GM19239 (cell line): Measurements from ENCODE around the gene UNC13D.
A peak's percentile ranks its signal among the peaks of the same experiment; 100 is the strongest.
"Not testable (repeated sequence)": the region's sequence is repeated elsewhere in the genome, so short reads cannot be mapped to it uniquely, and the experiment has no call there.

Experiments
- DNase-seq: peaks from one replicate; pipeline ENCODE4 v3.0.0; 2011; ENCODE audit warnings: low spot score; ENCODE audit not compliant: insufficient read length
- FAIRE-seq: peaks from 2 replicates; lab custom pipeline; 2011; peaks lifted over from hg19 to GRCh38; lab: Jason Lieb, UNC

The UNC13D gene

GRCh38 chr17:75843577-75844529, at the start of gene UNC13D:
UNC13D (minus strand) TSS chr17:75844404; CDS start chr17:75844337, 67 bp downstream.
- FAIRE-seq (peak; percentile 37), DNase-seq (peak; percentile 80)

- FAIRE-seq (no peak), DNase-seq (no peak)
These were observed 49.3 kb upstream of the UNC13D start for GRCh38 chr17:75893305-75894048.

- DNase-seq (no peak), FAIRE-seq (no peak)
These were observed 48.5 kb upstream of the UNC13D start for GRCh38 chr17:75892556-75893224.

DNA sequence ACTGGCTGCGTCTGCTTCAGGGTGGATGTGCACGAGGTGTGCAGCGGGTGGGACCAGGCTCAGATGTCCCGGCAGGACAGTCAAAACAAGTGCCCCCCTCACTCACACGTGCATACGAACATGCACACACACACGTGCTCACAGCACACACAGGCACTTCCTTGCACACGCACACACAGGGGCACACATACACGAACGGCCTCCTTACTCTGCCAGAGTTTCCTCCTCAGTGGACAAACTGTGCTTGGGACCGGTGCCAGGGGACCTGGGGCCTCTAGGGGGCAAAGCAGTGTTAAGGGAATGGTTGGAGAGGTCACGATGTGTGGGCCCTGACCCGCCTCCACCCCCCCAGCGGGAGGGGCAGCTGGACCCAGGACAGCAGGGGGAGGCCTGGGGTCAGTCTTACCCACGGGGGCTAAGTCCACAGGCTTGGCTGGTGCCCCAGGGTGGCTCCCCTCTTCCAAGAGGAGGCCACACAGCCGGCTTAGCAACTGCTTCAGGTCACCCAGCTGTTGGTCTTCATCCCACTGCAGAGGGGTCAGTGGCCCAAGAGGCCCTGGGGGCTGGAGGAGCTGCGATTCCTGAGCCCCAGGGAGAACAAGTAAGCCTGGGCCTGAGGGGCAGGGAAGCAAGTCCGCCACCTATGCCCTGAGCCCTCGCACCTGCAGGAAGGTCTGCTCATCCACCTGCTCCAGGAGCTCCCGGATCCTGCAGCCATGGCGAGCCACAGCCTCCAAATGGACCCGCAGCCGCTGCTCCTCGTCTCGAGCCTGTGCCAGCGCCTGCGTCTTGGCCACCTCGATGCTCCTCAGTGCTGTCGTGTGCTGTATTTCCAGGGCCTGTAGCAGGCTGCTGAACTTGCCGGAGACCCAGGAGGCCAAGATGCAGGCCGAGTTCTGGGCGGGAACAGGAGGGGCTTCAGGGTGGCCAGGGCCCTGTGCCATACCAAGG, 47.7 kb upstream of the UNC13D start:
- DNase-seq (no peak), FAIRE-seq (no peak)

GRCh38 chr17:75891022-75891604, 46.9 kb upstream of the UNC13D start:
- FAIRE-seq (no peak), DNase-seq (no peak)

DNA sequence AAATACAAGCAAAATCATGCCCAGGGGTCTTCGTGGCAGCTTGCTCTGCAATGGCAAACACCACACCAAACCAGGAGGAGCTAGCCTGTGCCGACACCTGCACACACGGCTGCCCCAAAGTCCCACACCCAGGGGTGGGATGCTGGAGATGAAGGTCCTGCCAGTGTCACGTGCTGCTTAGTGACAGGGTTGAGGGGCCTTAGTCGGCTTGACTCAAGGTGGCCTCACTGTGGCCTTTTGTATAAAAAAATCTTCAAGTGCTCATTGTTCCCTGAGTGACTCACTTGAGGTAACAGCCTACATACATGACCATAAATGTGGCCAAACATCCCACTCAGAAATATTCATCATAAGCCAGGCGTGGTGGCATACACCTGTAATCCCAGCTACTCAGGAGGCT, 45.2 kb upstream of the UNC13D start:
- FAIRE-seq: no peak
- DNase-seq: no peak

DNA sequence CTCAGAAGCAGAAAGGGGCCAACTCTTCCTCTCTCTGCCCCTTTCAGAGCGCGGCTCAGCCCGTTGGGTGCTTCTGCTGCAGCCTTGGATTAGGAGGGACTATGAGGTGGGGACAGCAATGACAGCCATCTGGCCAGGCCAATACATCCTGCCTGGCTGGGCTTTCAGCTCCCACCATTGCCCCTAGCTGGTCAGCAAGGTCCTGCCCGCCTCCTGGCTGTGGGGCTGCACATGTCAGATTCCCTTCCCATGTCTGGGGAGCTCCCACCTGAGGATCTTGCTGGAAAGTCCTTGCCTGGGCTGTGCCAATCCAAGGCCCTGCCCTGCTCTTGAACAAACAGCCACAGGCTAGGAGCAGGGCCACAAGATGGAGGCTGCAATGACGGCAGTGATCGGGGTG, 44.3 kb upstream of the UNC13D start:
- no peak for FAIRE-seq
- DNase-seq: no peak

- not testable (repeated sequence) for FAIRE-seq, DNase-seq
These were observed 41.7 kb upstream of the UNC13D start for GRCh38 chr17:75885860-75886259.

DNA sequence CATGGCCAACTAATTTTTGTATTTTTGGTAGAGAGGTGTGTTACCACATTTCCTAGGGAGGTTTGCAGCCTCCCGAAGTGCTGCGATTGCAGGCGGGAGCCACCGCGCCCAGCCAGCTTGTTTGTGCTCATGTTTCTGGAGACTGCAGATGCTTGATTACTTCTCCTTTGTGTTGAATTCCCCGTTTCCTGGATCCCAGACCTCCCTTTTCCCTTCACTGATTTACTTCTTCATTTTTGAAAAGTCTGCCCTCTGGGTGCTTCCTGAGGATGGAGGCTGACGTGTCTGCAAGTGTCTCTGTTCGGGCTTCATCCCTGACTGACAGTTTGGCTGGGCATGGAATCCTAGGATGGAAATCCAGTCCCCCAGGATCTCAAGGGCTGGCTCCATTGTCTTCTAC, 41.2 kb upstream of the UNC13D start:
- DNase-seq: no peak
- no peak for FAIRE-seq

GRCh38 chr17:75881678-75882454, 37.7 kb upstream of the UNC13D start:
- no peak for FAIRE-seq
- no peak for DNase-seq

DNA sequence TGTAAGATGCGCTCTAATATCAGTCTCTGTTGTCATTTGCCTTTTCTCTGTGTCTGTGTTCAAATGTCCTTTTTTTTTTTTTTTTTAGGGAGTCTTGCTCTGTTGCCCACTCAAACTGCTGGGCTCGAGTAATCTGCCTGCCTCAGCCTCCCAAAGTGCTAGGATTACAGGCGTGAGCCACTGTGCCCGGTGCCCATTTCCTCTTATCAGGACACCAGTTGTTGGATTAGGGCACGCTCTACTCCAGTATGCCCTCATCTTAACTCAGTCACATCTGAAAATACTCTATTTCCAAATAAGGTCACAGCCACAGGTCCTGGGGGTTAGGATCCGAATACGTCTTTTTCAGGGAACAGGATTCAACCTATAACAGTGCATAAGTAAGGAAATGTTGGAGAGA, 36.1 kb upstream of the UNC13D start:
- no peak for DNase-seq
- FAIRE-seq: no peak

DNA sequence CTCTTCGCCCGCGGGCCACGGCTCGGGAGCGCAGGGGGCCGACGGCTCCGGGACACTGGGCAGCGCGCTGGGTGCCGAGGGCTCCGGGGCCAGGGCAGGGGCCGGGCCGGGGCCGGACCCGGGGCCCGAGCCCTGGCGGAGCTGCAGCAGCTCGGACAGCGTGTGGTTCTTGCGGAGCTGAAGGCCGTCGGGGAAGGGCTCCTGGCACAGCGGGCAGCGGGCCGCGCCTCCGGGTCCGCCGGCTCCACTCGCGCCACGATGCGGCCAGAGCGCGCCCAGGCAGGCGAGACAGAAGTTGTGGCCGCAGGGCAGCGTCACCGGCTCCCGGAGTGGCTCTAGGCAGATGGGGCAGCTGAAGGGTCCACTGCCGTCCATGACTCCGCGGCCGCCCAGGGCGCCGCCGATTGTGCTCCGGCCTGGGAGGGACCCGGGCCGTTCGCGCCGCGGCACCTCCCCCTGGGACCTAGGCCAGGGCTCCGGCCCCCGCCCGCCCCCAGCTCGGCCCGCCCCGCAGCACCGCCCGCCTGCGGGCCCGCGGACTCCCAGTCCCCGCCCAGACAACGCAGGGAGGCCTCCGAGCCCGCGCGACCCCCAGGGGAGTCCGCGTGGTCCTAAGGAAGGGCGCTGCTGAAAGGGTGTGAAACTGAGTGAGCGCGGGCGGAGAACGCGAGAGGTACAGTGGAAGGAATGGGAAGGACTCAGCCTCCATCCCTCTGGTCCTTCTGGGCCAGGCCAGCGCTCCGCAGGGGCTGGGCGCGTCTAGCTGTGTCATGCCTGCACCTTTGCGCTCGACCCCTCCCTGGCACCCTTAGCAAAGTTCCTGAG, 34.2 kb upstream of the UNC13D start, which contains the start of gene TRIM47:
Gene TRIM47 (minus strand): TSS at position 408 of the 825 bp plus-strand sequence. CDS start 33 bp downstream, at position 375.
- FAIRE-seq (no peak), DNase-seq (no peak)

DNA sequence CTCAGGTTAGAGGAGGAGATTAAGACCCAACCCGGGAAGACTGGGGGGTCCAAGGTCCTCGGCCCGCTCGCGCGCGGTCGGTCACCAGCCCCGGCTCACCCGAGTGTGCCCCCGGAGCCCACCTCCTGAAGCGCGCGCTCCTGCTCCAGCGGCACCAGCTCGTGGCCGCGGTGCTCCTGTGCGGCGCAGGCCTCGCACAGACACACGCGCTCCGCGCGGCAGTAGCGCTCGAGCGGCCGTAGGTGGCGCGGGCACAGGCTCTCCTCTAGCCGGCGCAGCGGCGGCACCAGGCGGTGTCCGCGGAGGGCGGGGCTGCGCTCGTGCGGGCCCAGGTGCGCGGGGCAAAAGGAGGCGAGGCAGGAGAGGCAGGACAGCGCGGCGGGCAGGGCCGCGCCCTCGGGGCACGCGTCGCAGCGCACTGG, 33.6 kb upstream of the UNC13D start:
- FAIRE-seq (no peak), DNase-seq (peak; percentile 77)

DNA sequence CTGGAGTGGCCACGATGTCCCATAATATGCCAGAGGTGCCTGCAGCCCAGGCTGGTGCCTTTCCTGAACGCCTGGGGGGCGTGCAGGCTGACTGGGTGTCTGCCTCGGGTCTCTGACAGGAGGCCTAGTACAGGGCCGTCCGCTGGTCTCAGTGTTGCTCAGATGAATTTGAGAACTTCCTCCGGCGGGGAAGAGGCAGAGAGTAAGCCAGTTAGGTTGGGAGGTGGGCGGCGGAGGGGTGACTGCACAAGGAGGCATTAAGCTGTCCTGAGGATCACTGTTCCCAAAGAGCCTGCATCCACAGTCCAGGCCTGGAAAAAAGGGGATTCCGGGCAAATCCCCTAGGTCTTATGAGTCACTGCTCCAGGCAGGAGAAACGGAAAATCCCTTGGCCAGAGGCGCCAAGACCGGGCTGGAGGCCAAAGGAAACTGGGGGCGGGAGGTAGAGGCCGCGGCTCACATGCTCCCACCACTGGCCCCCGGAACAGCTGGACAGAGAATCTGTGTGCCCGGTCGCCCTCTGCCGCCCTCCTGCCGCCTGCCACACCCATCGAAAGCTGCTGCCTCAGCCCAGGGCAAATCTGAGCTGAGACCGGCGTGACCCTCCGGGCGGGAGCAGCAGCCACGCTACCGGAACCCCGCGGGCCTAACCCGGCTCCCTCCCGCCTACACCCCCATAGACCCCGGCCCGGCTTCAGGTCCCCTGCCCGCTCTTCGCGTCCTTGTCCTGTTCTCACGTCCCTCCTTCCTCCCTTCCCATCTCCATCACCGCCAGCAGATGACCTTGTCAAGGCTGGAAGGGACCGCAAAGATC, 32.9 kb upstream of the UNC13D start:
- no peak for FAIRE-seq
- DNase-seq: no peak

- FAIRE-seq: no peak
These were observed 32.2 kb upstream of the UNC13D start for GRCh38 chr17:75876190-75876937.

GRCh38 chr17:75875940-75876189, 31.7 kb upstream of the UNC13D start:
- DNase-seq: no peak
- FAIRE-seq: no peak

More at GRCh38 chr17:75876190-75876937, 32.2 kb upstream of the UNC13D start:
- DNase-seq: peak; percentile 46
